Measurements from ENCODE around the gene ADK.
"Not testable (repeated sequence)": the region's sequence is repeated elsewhere in the genome, so short reads cannot be mapped to it uniquely, and the experiment has no call there.

ADK gene

GRCh38 chr10:74187237-74187636 lies 36.2 kb downstream of the ADK start:
- no peak for DNase-seq

- not testable (repeated sequence) for DNase-seq
Measured at GRCh38 chr10:74188617-74189016, 37.6 kb downstream of the ADK start.

DNA sequence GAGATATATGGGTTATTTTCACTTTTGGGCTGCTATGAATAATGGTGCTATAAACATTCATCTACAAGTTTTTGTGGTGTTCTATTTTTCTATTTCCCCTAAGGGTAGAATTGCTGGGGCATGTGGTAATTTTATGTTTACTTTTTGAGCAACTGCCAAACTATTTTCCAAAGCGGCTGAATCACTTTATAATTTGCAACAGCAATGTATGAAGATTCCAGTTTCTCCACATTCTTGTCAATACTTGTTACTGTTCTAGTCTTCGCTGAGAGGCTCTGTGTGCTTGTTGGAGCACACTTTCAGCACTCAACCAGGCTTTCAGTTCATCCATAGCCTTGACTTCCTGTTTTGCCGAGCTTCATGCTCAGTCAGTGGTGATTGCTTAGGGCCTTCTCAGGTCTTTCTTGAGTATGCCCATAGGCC lies 39.0 kb downstream of the ADK start:
- no peak for DNase-seq

DNA sequence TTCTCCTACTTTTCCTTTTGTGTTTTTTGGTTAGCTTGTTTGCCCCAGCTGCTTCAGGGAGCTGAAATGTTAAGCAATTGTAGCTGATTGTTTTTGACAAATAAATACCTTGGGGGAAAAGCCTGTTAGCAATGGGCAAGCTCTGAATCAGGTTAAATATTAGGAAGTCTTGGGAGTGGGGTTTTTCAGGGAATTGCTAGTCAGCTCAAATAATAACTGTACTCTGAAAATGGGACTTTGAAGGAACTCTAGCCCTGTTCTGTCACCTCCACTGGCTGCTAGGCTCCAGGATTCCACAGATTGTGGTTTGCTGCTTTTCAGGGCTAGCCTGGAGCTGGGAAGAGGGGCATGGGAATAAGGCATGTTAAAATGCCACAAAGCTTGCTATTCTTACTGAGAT lies 39.5 kb downstream of the ADK start:
- DNase-seq, result no peak

- DNase-seq, result no peak
Measured at GRCh38 chr10:74194545-74194944, 43.5 kb downstream of the ADK start.

- DNase-seq, result no peak
Measured at GRCh38 chr10:74194999-74195398, 44.0 kb downstream of the ADK start.

GRCh38 chr10:74199315-74199714 lies 48.3 kb downstream of the ADK start:
- DNase-seq, result no peak

DNA sequence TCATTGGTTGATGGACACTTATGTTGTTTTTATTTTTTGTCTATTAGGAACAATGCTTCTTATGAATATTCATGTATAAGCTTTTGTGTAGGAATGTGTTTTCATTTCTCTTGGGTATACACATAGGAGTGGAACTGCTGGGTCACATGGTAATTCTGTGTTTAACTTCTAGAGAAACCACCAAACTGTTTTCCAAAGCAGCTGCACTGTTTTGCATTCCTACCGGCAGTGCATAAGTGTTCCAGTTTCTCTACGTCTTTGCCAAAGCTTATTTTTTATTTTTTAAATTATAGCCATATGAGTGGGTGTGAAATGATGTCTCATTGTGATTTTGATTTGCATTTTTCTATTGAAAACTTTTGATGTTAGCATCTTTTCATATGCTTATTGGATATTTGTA lies 51.3 kb downstream of the ADK start:
- no peak for DNase-seq

DNA sequence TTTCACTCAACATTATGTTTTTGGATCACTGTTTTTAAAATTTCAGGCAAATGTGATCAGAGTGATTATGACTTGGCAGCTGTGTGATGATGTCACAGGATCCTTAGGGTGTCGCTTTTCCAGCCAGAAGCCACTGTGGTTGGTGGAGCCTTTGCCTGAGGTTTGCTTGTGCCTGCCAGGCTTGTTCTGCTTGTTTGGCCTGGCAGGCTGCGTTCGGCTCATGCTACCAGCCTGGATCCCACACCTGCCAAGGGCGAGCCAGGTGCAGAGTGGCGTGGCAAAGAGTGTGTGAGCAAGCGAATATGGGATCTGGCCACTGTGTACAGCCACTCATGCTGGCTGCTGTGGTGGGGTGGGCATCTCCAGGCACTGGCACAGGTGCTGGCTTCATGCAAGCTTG lies 55.7 kb downstream of the ADK start:
- no peak for DNase-seq

- DNase-seq, result no peak
Measured at GRCh38 chr10:74207691-74208480, 56.9 kb downstream of the ADK start.

GRCh38 chr10:74208997-74209396 lies 58.0 kb downstream of the ADK start:
- DNase-seq, result no peak

- no peak for DNase-seq
Measured at GRCh38 chr10:74213019-74213418, 62.0 kb downstream of the ADK start.

GRCh38 chr10:74213571-74214162 lies 62.6 kb downstream of the ADK start:
- DNase-seq, result no peak

- not testable (repeated sequence) for DNase-seq
Measured at GRCh38 chr10:74217110-74217509, 66.1 kb downstream of the ADK start.

DNA sequence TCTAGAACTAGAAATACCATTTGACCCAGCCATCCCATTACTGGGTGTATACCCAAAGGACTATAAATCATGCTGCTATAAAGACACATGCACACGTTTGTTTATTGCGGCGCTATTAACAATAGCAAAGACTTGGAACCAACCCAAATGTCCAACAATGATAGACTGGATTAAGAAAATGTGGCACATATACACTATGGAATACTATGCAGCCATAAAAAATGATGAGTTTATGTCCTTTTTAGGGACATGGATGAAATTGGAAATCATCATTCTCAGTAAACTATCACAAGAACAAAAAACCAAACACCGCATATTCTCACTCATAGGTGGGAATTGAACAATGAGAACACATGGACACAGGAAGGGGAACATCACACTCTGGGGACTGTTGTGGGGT lies 71.4 kb downstream of the ADK start:
- DNase-seq, result not testable (repeated sequence)

GRCh38 chr10:74223755-74224529 lies 72.9 kb downstream of the ADK start:
- DNase-seq, result no peak

DNA sequence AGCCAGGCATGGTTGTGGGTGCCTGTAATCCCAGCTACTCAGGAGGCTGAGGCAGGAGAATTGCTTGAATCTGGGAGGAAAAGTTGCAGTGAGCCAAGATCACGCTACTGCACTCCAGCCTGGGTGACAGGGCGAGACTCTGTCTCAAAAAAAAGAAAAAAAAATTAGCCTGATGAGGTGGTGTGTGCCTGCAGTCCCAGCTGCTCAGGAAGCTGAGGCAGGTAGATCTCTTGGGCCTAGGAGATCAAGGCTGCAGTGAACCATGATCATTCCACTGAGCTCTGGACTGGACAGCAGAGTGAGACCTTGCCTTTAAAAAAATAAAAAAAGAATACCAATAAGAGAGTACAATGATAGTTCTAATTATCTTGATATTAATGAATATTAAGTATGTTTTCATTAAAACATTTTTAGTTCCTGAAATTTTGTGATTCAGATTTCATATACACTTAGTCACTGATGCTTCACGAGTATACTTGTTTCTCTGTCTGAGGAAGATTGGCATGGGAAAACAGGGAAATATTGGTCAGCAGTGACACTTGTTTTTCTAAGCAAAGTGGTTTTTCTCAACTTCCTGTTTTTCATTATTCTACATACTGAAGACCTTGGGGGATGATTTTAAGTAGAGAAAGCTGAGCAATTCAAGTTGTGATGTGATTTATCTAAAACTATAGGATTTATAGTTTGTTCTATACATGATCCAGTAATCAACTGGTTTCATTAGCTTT lies 76.8 kb downstream of the ADK start:
- DNase-seq, result no peak

DNA sequence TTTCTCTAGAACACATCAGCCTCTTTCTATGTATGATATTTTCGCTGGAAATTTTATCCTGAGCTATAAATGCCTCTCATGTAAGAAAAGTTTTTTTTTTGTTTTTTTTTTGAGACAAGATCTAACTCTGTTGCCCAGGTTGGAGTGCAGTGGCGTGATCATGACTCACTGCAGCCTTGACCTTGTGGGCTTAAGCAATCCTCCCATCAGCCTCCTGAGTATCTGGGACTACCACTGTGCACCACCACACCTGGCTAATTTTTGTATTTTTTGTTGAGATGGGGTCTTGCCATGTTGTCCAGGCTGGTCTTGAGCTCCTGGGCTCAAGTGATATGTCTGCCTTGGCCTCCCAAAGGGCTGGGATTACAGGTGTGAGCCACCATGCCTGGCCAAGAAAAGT lies 80.4 kb downstream of the ADK start:
- no peak for DNase-seq

DNA sequence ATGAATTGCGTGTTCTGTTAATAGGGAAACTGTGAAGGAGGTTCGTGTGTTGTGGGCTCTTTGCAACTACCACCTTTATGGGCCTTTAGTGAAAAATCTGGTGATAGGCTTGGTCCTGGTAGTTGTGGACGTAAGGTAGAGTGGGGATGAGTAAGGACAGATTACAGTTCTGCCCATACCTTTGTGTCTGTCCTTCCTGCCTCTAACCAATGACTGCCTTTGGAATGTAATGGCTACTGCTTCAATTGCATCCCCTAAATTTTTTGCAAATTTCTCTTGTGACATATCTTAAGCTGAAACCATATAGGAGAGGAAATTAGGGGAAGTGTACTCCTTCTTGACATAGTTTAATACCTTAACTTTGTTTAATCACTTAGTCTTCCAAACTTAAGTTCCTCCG lies 82.3 kb downstream of the ADK start:
- no peak for DNase-seq

DNA sequence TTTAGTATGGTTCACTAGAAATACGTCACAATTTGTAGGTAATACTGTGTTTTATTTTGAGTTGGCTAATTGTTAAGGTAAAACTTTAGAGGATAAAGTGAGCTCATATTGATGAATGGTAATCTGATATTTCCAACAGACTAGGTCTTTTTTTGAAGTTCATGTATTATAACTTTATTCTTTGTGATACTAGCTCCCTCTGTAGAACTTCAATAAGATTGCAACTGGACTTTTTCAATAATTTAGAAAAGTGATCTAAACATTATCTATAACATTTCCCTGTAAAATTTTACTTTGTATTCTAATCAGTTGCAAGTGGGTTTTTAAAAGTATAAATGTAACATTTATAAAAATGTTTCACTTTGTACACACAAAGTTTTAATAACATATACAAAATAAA lies 83.5 kb downstream of the ADK start:
- DNase-seq, result no peak

DNA sequence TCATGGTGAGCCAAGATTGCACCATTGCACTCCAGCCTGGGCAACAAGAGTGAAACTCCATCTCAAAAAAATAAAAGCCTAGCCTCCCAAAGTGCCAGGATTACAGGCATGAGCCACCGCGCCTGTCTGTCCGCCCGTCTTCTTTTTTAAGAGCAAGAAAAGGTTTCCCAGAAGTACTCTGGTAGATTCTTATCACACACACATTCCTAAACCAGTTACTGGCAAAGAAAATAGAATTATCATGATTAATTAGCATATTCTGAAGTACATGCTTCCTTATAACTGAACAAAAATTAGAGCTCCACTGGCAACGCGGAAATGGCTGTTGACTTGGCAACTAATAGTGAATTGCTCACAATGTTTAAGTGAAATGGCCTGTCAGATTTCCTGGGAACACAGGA lies 87.0 kb downstream of the ADK start:
- no peak for DNase-seq

GRCh38 chr10:74238516-74238915 lies 87.5 kb downstream of the ADK start:
- DNase-seq, result no peak

GRCh38 chr10:74243067-74243466 lies 92.0 kb downstream of the ADK start:
- DNase-seq, result no peak

All from activated CD8-positive, alpha-beta memory T cell treated with anti-CD3 and anti-CD28 coated beads, Interleukin-2, amount 50 U/mL, for 48 hours (primary cell).